B cell (primary cell): ENCODE results near the gene KCTD14. TPM values are rescaled to one million over a fixed set of nuclear protein-coding genes. Genes with fewer than 3 reads are reported as not detected.

ENCODE experiments used
- ATAC-seq: fragments of 200-7000 bp; cut with Tn5 transposase; one replicate; pipeline ENCODE4 v1.10.0; 2021; ENCODE audit warnings: low read depth, mild to moderate bottlenecking, moderate number of reproducible peaks, moderate library complexity
- CTCF ChIA-PET: fragments of 350-600 bp; sonication (Branson Sonifier 250); formaldehyde crosslinking; loops from one replicate; lab custom pipeline; 2021; ENCODE audit warnings: antibody characterized with exemption, inconsistent platforms; lab: Charles Lee
- POLR2A ChIA-PET: fragments of 350-600 bp; sonication (Branson Sonifier 250); formaldehyde crosslinking; loops from one replicate; lab custom pipeline; 2021; ENCODE audit warnings: antibody characterized with exemption; lab: Charles Lee
- DNase-seq: peaks from one replicate; pipeline ENCODE4 v3.0.0; 2013
- H2AFZ ChIP-seq: 2 replicates; pipeline ENCODE4 v1.6.1; 2012; ENCODE audit warnings: mild to moderate bottlenecking, low read depth, low read length; ENCODE audit not compliant: insufficient read depth, poor library complexity, severe bottlenecking
- H3K27ac ChIP-seq, 2 donors: 1 replicate in 1 of 2; 2 replicates in 1 of 2; pipeline ENCODE4 v1.5.1; 2012 to 2013; ENCODE audit warnings: low read length in 2 of 2, mild to moderate bottlenecking in 2 of 2, moderate library complexity in 1 of 2
- H3K27me3 ChIP-seq, 4 experiments: fragments of 200-600 bp in 1 of 4; sonication (generic) in 1 of 4; replicated peaks in 1 of 4; 1 replicate in 2 of 4; 2 replicates in 2 of 4; pipeline versions ENCODE4 v1.6.1 to v1.7.0; 2013 to 2016; ENCODE audit warnings: low read length in 3 of 4, mild to moderate bottlenecking in 2 of 4, mixed read lengths in 1 of 4, moderate library complexity in 1 of 4; ENCODE audit not compliant: insufficient read depth in 4 of 4, control insufficient read depth in 3 of 4; ENCODE audit errors: control extremely low read depth in 1 of 4
- H3K36me3 ChIP-seq, 2 experiments: replicated peaks in 1 of 2; 1 replicate in 1 of 2; 2 replicates in 1 of 2; pipeline versions ENCODE4 v1.6.1 to v1.7.1; 2013; ENCODE audit warnings: low read length in 1 of 2; ENCODE audit not compliant: insufficient read depth in 2 of 2, control insufficient read depth in 1 of 2; ENCODE audit errors: control extremely low read depth in 1 of 2, extremely low read depth in 1 of 2
- H3K4me1 ChIP-seq, 2 donors: fragments of 200-600 bp in 1 of 2; sonication (generic) in 1 of 2; 1 replicate in 1 of 2; 2 replicates in 1 of 2; pipeline versions ENCODE4 v1.5.1 to v1.6.1; 2013 to 2017; ENCODE audit warnings: low read length in 2 of 2; ENCODE audit not compliant: control insufficient read depth in 2 of 2, insufficient read depth in 2 of 2
- H3K4me2 ChIP-seq: replicated peaks from 2 replicates; pipeline ENCODE3; 2012; ENCODE audit warnings: mild to moderate bottlenecking, low read depth, low read length; ENCODE audit not compliant: poor library complexity, severe bottlenecking
- H3K4me3 ChIP-seq, 5 experiments: fragments of 200-600 bp in 1 of 5; sonication (generic) in 1 of 5; 1 replicate in 3 of 5; 2 replicates in 2 of 5; pipeline versions ENCODE4 v1.5.1 to v1.7.0; 2011 to 2016; ENCODE audit warnings: low read length in 4 of 5, mild to moderate bottlenecking in 4 of 5, low read depth in 2 of 5, control low read depth in 1 of 5, moderate library complexity in 1 of 5; ENCODE audit not compliant: insufficient read depth in 1 of 5; ENCODE audit errors: control extremely low read depth in 1 of 5, extremely low read depth in 1 of 5
- H3K79me2 ChIP-seq: fragments of 200-600 bp; sonication (generic); one replicate; pipeline ENCODE4 v1.6.0; 2016; ENCODE audit warnings: low read length; ENCODE audit not compliant: control insufficient read depth, insufficient read depth
- H3K9ac ChIP-seq: fragments of 200-600 bp; sonication (generic); 2 replicates; pipeline ENCODE4 v1.6.1; 2017; ENCODE audit warnings: mild to moderate bottlenecking, low read length, moderate library complexity
- H3K9me3 ChIP-seq, 3 donors: one replicate each; pipeline versions ENCODE4 v1.6.1 to v1.7.1; 2013; ENCODE audit warnings: low read length in 2 of 3; ENCODE audit not compliant: control insufficient read depth in 2 of 3, insufficient read depth in 1 of 3; ENCODE audit errors: control extremely low read depth in 1 of 3
- H4K20me1 ChIP-seq: 2 replicates; pipeline ENCODE4 v1.6.0; 2012; ENCODE audit warnings: mild to moderate bottlenecking, low read length; ENCODE audit not compliant: insufficient read depth, control insufficient read depth, poor library complexity, severe bottlenecking
- H3K27ac Mint-ChIP-seq: one replicate; pipeline ENCODE4 v1.8.0; 2021; ENCODE audit warnings: mixed read lengths
- H3K27me3 Mint-ChIP-seq: one replicate; pipeline ENCODE4 v1.8.0; 2021; ENCODE audit warnings: mixed read lengths
- H3K4me1 Mint-ChIP-seq: one replicate; pipeline ENCODE4 v1.8.0; 2021; ENCODE audit warnings: mixed read lengths
- H3K4me3 Mint-ChIP-seq: one replicate; pipeline ENCODE4 v1.8.0; 2021; ENCODE audit warnings: mixed read lengths
- H3K9me3 Mint-ChIP-seq: one replicate; pipeline ENCODE4 v1.8.0; 2022; ENCODE audit warnings: mixed read lengths; ENCODE audit not compliant: insufficient read depth
- CTCF ChIP-seq: fragments of 200-600 bp; IDR thresholded peaks from one replicate; pipeline ENCODE4 v1.8.0; 2022; ENCODE audit warnings: antibody characterized with exemption, mild to moderate bottlenecking
- EZH2 ChIP-seq: IDR thresholded peaks from 2 replicates; pipeline ENCODE4 v1.6.1; 2012; ENCODE audit warnings: borderline replicate concordance, low read depth, mild to moderate bottlenecking, moderate library complexity, low read length; ENCODE audit not compliant: insufficient read depth, poor library complexity, severe bottlenecking
- WGBS: methylation state at CpG from one replicate; pipeline ENCODE4 v1.1.5; 2013; ENCODE audit warnings: missing lambda C conversion rate; ENCODE audit not compliant: insufficient coverage; 5-methylcytosine and 5-hydroxymethylcytosine counted together
- intact Hi-C: fragments of 100-400 bp; cut with micrococcal nuclease; formaldehyde crosslinking; loops from one replicate; pipeline ENCODE4 v1.10.0; 2022
- polyA plus RNA-seq: library from polyadenylated mRNA; depleted of rRNA; stranded (reverse); fragments of >200 nt; gene quantifications from 2 replicates; pipeline ENCODE4 v1.2.3, GENCODE V29; 2012
- total RNA-seq, 2 donors: library from RNA; stranded (reverse); fragments of 120-200 nt in 1 of 2; gene quantifications; 1 replicate in 1 of 2; 2 replicates in 1 of 2; pipeline versions ENCODE4 v1.2.3 to v1.2.4, GENCODE V29; 2013 to 2022

KCTD14 gene
- total and polyA plus RNA-seq, 2 donors (not counting 1 experiment from before 2014, with no cell fraction given) = 0.18 TPM; not detected in 1

GRCh38 chr11:78061921-78062311, 38.8 kb upstream of the KCTD14 start:
- H3K9me3 Mint-ChIP-seq = no peaks in the 10 kb centered on the region
- TF ChIP-seq CTCF (no peak), EZH2 (no peak)
- Histone ChIP-seq H3K79me2 (no peaks in the 10 kb centered on the region), H3K36me3 (no peaks in the 10 kb centered on the region), H4K20me1 (no peaks in the 10 kb centered on the region), H3K27me3 (no peaks in the 10 kb centered on the region), H3K4me3 (no peak overlapping the region), H3K9ac (no peak overlapping the region), H3K27ac (no peak overlapping the region), H3K9me3 (no peaks in the 10 kb centered on the region), H3K4me1 (no peaks in the 10 kb centered on the region), H2AFZ (no peak overlapping the region), H3K4me2 (no peak overlapping the region)
- intact Hi-C loops = no loop called here
- H3K27me3 Mint-ChIP-seq = no peaks in the 10 kb centered on the region
- H3K4me1 Mint-ChIP-seq = no peaks in the 10 kb centered on the region
- no peak overlapping the region for H3K27ac Mint-ChIP-seq
- H3K4me3 Mint-ChIP-seq = no peak overlapping the region
- DNase-seq = no peak
- no CpG with 5 or more reads among the region's 4 CpGs for WGBS
- CTCF ChIA-PET = interaction anchor here (2.0 kb wide), 1 partner anchor 17 kb away, joined by 6 read pairs; no protein-coding TSS in a partner anchor
- no peak for ATAC-seq
- POLR2A ChIA-PET = interaction anchor here (0.7 kb wide), 1 partner anchor 11 kb away, joined by 3 read pairs; no protein-coding TSS in a partner anchor

- H3K9ac ChIP-seq = no peak overlapping the region
- H2AFZ ChIP-seq = no peak overlapping the region
- CTCF ChIA-PET = interaction anchor here (2.0 kb wide), 1 partner anchor 16 kb away, joined by 6 read pairs; no protein-coding TSS in a partner anchor
- intact Hi-C loops = no loop called here
- no peak overlapping the region for H3K4me3 ChIP-seq
- no peaks in the 10 kb centered on the region for H3K27me3 ChIP-seq
- TF ChIP-seq CTCF = no peak
- no peak for TF ChIP-seq EZH2
- no peak for DNase-seq
- no peaks in the 10 kb centered on the region for H3K36me3 ChIP-seq
- WGBS = 100% methylated on average over 1 of the region's 4 CpGs
- H3K9me3 Mint-ChIP-seq = no peaks in the 10 kb centered on the region
- POLR2A ChIA-PET = no interaction called here
- H3K4me3 Mint-ChIP-seq = no peak overlapping the region
- no peaks in the 10 kb centered on the region for H3K79me2 ChIP-seq
- no peak for ATAC-seq
- no peak overlapping the region for H3K4me2 ChIP-seq
- no peaks in the 10 kb centered on the region for H3K9me3 ChIP-seq
- no peaks in the 10 kb centered on the region for H4K20me1 ChIP-seq
- no peaks in the 10 kb centered on the region for H3K4me1 Mint-ChIP-seq
- H3K27ac ChIP-seq = no peak overlapping the region
- no peaks in the 10 kb centered on the region for H3K4me1 ChIP-seq
- H3K27me3 Mint-ChIP-seq = no peaks in the 10 kb centered on the region
- H3K27ac Mint-ChIP-seq = no peak overlapping the region
Measured at GRCh38 chr11:78061088-78061920, 38.2 kb upstream of the KCTD14 start.
